ENCODE measurements around the gene SMS.

- TF ChIP-seq CTCF (IDR thresholded peaks at IDR 0.05) (no peak), POLR2A (IDR thresholded peaks at IDR 0.05) (no peak)
Observed at GRCh38 chrX:21934414-21934813, 6.1 kb upstream of the SMS start.
